Measurements from ENCODE around the gene LCP2. TPM values are rescaled to one million over a fixed set of nuclear protein-coding genes. Genes with fewer than 3 reads are reported as not detected.

The LCP2 gene
- total RNA-seq, 1 experiment from 2014 or later: not detected

DNA sequence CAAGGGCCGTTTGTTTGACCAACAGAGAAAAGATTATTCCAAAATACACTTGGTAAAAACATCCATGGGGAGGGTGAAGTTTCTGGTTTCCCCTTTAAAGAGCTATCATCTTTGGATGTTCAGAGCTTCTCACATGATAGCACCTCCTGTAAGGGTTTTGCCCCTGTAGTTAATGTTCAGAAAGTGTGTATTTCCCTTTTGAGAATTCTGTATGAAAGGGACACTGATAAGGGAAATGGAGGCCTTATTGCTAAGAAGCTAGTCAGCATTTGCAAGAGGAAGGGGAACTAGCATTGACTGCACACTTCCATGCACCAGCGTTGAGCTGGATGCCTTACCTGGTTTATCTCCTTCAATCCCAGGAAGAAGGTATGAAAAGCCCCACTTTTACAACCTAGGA lies 96.3 kb downstream of the LCP2 start:
- Histone ChIP-seq H3K27me3 (replicated peaks; ENCODE audit: control insufficient read depth, insufficient read depth, low read length) (no peaks in the 10 kb centered on the region; the same call in none of the 2 replicates), H3K4me1 (no peaks in the 10 kb centered on the region), H3K4me3 (ENCODE audit: low read depth, low read length) (no peak overlapping the region), H3K9me3 (no peaks in the 10 kb centered on the region), H3K36me3 (ENCODE audit: control insufficient read depth, insufficient read depth, low read length) (no peaks in the 10 kb centered on the region)
- intact Hi-C loops (cut with micrococcal nuclease; ENCODE audit: unreplicated experiment): no loop called here
- H3K9me3 Mint-ChIP-seq (ENCODE audit: unreplicated experiment): no peaks in the 10 kb centered on the region
- H3K27ac Mint-ChIP-seq (ENCODE audit: unreplicated experiment): no peak overlapping the region
- peaks cover 18% of the 10 kb centered on the region for H3K27me3 Mint-ChIP-seq (ENCODE audit: insufficient read depth, unreplicated experiment)
- DNase-seq: no peak
- no peak overlapping the region for H3K4me3 Mint-ChIP-seq (ENCODE audit: unreplicated experiment)
- ChIA-PET POLR2A (no interaction called here), CTCF (no interaction called here)
- H3K4me1 Mint-ChIP-seq (ENCODE audit: low read depth, unreplicated experiment): no peaks in the 10 kb centered on the region
- no TSS peak for BruUV-seq (replicated peaks)
- TF ChIP-seq, protein P1, sequence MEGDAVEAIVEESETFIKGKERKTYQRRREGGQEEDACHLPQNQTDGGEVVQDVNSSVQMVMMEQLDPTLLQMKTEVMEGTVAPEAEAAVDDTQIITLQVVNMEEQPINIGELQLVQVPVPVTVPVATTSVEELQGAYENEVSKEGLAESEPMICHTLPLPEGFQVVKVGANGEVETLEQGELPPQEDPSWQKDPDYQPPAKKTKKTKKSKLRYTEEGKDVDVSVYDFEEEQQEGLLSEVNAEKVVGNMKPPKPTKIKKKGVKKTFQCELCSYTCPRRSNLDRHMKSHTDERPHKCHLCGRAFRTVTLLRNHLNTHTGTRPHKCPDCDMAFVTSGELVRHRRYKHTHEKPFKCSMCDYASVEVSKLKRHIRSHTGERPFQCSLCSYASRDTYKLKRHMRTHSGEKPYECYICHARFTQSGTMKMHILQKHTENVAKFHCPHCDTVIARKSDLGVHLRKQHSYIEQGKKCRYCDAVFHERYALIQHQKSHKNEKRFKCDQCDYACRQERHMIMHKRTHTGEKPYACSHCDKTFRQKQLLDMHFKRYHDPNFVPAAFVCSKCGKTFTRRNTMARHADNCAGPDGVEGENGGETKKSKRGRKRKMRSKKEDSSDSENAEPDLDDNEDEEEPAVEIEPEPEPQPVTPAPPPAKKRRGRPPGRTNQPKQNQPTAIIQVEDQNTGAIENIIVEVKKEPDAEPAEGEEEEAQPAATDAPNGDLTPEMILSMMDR (IDR thresholded peaks at IDR 0.05; ENCODE audit: insufficient read depth in 1 of 2, low read depth in 1 of 2, low read length in 1 of 2, severe bottlenecking in 1 of 2, unreplicated experiment in 1 of 2): no peak
- H3K36me3 Mint-ChIP-seq (ENCODE audit: insufficient read depth, unreplicated experiment): no peaks in the 10 kb centered on the region

DNA sequence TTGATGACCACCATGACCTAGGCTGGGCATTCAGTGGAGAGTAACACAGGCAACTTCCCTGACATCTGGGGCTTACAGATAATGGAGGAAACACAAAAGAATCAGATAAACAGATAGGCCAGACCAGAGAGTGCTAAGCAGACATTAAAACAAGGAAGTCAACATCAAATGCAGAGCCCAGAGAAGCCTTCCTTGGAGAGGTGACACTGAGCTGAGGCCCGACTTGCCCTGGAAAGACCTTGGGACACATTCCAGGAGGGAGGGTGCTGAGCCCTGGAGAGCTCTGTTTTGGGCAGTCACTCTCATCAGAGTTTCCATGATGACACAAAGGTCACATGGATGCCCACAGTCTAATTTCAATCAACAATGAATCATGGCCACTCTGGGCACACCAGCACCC lies 96.7 kb downstream of the LCP2 start:
- Histone ChIP-seq H3K4me3 (ENCODE audit: low read depth, low read length) (no peak overlapping the region), H3K9me3 (no peaks in the 10 kb centered on the region), H3K36me3 (ENCODE audit: control insufficient read depth, insufficient read depth, low read length) (no peaks in the 10 kb centered on the region), H3K27me3 (replicated peaks; ENCODE audit: control insufficient read depth, insufficient read depth, low read length) (no peaks in the 10 kb centered on the region; the same call in none of the 2 replicates), H3K4me1 (no peaks in the 10 kb centered on the region)
- no peaks in the 10 kb centered on the region for H3K4me1 Mint-ChIP-seq (ENCODE audit: low read depth, unreplicated experiment)
- BruUV-seq (replicated peaks): no TSS peak
- TF ChIP-seq, protein P1 (IDR thresholded peaks at IDR 0.05; ENCODE audit: insufficient read depth in 1 of 2, low read depth in 1 of 2, low read length in 1 of 2, severe bottlenecking in 1 of 2, unreplicated experiment in 1 of 2): no peak
- DNase-seq: no peak
- no peaks in the 10 kb centered on the region for H3K9me3 Mint-ChIP-seq (ENCODE audit: unreplicated experiment)
- POLR2A ChIA-PET: no interaction called here
- peaks cover 17% of the 10 kb centered on the region for H3K27me3 Mint-ChIP-seq (ENCODE audit: insufficient read depth, unreplicated experiment)
- H3K27ac Mint-ChIP-seq (ENCODE audit: unreplicated experiment): no peak overlapping the region
- CTCF ChIA-PET: no interaction called here
- H3K4me3 Mint-ChIP-seq (ENCODE audit: unreplicated experiment): no peak overlapping the region
- intact Hi-C loops (cut with micrococcal nuclease; ENCODE audit: unreplicated experiment): no loop called here
- H3K36me3 Mint-ChIP-seq (ENCODE audit: insufficient read depth, unreplicated experiment): no peaks in the 10 kb centered on the region

Other genes starting within 250 kb of the LCP2 start
- 0.14 and 0.39 TPM in 2 replicates for gene FOXI1, start 191.9 kb downstream of the LCP2 start, total RNA-seq (2022)
- not detected in 2 replicates for gene C5orf58, start 64.8 kb downstream of the LCP2 start, total RNA-seq (2022)
- gene KCNMB1, start 91.6 kb upstream of the LCP2 start, total RNA-seq (2022): not detected in 2 replicates
- gene KCNIP1, start 206.2 kb upstream of the LCP2 start, total RNA-seq (2022): not detected in 2 replicates